ENCODE measurements around the gene FEM1B.

FEM1B gene

DNA sequence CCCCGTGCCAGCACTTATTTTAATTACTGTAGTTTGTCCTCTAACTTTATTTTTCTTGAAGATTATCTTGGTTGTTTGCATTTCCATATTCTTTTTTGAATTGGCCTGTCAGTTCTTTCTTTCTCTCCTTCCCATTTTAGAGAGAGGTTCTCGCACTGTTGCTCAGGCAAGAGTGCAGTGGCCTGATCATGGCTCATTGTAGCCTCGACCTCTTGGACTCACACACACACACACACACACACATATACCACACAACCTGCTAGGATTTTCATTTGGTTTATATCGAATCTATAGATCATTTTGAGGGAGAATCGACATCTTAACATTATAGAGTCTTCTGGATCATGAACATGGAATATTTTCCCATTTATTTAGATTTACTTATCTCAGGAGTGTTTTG, 8.7 kb downstream of the FEM1B start:
- no peak for DNase-seq

DNA sequence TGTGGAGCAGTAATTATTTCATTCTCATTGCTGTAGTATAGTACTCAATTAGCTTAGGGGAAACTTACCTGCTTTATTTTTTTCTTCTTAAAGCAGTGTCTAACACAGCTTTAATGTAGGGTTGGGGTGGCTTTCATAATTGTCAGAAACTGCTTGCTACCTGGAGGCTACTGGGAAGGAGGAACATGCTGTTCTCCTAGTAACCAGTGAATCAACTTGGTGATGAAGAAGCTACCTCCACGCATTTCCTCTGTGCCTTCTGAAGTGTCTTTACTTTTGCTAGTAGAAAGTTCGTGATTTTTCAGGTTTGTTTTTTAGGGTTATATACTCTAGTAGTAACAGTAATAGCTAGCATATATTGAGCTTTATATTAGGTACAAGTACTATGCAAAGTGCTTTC, 11.5 kb downstream of the FEM1B start:
- no peak for DNase-seq

DNA sequence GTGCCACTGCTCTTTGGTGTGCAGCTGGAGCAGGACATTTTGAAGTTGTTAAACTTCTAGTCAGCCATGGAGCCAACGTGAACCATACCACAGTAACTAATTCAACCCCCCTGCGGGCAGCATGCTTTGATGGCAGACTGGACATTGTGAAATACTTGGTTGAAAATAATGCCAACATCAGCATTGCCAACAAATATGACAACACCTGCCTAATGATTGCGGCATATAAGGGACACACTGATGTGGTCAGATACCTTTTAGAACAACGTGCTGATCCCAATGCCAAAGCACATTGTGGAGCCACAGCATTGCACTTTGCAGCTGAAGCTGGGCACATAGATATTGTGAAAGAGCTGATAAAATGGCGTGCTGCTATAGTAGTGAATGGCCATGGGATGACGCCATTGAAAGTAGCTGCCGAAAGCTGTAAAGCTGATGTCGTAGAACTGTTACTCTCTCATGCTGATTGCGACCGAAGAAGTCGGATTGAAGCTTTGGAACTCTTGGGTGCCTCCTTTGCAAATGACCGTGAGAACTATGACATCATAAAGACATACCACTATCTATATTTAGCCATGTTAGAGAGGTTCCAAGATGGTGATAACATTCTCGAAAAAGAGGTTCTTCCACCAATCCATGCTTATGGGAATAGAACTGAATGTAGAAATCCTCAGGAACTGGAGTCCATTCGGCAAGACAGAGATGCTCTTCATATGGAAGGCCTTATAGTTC, 12.2 kb downstream of the FEM1B start:
- no peak for DNase-seq

DNA sequence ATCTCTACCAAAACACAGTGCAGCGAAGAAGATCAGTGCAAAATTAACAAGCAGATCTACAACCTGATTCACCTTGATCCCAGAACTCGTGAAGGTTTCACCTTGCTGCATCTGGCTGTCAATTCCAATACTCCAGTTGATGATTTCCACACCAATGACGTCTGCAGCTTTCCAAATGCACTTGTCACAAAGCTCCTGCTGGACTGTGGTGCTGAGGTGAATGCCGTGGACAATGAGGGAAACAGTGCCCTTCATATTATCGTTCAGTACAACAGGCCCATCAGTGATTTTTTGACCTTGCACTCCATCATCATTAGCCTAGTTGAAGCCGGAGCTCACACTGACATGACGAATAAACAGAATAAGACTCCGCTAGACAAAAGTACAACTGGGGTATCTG, 13.2 kb downstream of the FEM1B start:
- no peak for DNase-seq

DNA sequence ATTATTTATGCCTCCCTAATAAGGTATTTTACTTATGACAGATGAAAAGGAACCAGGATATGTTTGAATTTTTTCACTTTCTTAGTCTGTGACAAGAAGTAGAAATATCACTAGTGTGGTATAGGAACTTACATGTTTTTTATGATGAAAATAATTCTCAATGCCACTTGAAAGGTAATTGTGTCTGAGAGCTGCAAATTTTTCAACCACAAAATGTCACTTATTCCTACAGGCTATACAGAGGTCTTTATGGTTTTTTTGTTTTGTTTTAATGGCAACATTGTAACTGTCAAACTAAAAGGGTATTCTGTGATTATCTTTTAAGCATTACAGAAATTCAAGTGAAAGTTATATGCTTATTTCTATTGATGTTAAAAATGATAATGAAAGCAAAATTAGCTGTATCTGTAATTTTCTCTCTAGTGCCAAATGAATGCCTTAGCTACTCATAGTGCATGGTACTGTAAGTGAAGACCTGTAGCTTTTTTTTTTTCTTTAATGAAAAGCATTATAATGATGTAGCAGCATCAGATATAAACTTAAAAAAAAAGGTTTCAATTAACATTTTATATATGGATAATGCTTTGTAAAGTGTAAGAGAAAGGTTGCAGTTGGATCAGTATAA, 14.7 kb downstream of the FEM1B start:
- no peak for DNase-seq

DNA sequence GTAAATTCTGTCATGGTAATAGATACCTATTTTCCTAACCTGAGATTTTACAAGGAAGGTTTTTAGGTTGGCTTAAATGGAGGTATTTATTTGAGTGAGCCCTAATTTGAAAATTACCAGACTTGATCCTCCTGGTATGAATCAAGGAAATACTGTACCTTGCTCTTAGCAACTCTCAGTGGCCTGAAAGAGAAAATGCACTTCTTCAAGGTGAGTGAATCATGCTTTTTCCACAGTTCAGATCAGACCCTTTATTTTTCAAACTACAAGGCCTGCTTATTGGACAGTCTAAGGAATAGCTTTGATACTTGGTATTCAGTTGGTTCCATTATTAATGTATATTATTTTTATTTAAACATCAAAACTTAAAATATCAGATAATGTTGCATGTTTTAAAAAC, 15.4 kb downstream of the FEM1B start:
- no peak for DNase-seq

DNA sequence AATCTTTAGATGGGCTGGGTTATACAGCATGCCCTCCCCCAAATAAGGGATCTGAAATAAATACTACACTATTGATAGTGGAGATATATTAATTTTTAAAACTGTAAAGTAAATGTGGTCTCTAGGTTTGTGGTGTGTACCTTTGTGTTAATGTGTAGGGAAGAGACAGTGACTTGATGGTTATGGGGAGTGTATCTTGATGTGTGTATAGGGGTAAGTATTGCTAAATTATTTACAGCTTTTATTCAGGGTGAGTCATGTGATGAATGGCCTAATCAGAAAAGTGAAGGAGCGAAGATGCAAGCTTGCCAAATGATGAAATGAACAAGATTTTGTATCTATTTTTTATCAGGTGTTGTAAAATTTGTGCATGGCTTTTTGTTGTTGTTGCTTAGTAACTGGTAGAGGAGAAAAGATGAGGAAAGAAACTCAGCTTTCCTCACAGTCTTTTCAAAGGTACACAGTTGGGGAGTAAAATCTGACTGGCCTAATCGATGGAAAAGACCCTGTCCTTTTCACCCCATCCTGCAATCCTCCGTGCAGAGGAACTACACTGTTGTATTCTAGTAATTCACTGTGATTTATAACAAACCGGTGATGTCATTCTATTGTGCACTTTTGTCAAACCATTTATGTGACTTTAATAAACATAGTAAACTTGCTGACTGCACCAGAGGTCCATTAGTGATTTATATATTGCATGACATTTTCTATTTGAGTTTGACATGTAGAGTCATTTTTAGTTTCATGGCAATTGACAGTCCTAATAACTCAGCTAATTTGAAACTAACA, 17.7 kb downstream of the FEM1B start:
- DNase-seq: no peak

DNA sequence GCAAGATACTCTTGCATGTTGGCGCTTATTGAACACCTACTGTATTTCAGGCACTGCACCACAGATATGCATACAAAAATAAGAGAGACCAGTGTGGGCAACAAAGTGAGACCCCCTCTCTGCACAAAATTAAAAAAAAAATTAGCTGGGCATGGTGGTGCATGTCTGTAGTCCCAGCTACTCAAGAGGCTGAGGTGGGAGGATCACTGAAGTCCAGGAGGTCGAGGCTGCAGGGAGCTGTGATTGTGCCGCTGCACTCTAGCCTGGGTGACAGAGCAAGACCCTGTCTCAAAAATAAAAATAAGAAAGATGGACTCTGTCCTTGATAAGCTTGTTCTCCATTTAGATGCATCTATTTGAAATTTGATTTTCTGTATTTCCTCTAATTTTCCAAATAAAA, 20.8 kb downstream of the FEM1B start:
- no peak for DNase-seq

DNA sequence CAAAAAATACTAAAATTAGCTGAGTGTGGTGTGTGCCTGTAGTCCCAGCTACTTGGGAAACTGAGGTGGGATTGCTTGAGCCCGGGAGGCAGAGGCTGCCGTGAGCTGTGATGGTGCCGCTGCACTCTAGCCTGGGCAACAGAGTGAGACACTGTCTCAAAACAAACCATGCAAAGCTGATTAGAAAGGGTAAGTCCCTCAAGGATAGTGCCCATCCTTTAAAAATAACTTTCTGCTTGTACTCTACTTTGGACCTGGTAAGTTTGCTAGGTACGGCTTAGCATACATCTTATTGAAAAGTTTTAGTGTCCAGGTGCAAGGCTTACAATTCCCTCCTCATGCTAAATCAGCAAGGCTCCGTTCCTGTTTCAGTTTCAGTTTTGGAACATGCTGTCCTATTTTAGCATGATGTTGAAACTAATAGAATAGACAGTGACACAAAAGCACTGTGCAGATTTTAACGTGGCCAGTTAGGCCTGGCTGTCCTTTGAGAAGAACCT, 21.4 kb downstream of the FEM1B start:
- peak in 1 of 2 donors; percentile 44 for DNase-seq

DNA sequence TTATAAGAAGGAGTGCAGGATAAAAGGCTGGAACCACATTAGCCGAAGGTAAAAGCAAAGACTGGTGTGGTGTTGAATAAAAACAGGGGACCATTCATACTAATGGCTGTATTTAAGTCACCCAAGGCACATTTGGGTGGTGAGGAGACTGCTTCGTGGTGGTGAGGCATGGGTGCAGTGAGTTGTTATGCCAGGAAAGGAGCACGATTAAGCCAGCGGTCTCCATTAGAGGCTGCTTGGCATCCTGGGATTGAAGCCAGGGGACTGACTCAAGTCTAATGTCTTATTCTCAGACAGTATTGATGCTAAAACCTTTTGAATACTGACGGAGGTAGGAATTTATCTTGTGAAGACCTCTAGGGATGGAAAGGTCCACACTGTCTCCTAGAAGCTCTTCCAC, 21.9 kb downstream of the FEM1B start:
- DNase-seq: no peak

DNA sequence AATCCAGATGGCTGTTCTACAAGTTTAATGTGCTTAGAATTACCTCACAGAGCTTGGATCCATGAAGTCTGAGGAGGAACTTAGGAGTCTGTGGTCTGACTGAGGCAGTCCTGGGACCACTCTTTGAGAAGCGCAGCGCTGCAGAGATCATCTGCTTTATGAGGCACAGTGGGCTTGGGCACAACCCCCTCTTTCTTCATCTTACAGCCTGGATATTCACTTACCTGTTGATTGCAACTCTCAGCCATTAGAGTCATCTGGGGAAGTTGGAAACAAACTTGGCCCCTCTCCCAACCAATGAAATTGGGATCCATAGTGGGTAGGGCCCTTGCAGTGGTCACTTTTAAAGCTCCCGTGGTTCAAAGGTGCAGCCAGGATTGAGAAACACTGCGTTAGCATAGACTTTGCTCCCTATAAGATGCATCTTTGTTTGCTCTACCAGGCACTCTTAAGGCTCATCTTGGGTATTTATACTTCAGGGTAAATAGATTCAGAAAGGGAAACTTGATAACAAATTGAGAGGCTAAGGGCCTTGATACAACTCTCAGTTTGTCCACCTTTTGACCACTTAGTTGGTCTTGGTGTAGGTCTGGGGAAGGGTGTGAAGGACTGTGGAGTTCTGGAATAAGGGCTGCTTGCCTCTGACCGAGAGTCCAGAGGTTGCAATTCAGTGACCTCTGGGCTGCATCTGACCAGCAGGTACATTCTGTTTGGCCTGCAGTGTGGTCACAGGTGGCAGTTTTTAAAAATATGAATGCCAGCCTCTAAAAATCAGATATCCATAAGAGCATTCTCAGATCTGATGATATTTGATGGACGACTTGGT, 22.8 kb downstream of the FEM1B start:
- DNase-seq: no peak

DNA sequence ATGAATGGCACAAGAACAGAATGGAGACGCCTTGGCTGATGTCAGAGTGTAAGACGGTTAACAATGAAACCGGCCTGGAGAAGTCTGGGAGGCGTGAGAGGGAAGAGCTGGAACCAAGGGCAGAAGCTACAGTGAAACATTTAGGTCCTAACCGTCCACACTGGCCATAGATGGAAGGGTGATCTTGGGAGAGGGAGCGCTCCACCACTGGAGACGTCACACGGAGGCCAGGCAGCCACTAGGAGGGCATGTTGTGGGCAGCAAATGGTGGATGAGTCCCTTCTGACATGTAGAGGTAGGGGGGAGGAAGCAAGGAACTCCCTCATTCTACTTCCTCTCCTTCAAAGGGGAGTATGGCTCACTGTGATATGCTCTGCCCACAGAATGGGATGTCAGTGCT, 23.8 kb downstream of the FEM1B start:
- DNase-seq: no peak

DNA sequence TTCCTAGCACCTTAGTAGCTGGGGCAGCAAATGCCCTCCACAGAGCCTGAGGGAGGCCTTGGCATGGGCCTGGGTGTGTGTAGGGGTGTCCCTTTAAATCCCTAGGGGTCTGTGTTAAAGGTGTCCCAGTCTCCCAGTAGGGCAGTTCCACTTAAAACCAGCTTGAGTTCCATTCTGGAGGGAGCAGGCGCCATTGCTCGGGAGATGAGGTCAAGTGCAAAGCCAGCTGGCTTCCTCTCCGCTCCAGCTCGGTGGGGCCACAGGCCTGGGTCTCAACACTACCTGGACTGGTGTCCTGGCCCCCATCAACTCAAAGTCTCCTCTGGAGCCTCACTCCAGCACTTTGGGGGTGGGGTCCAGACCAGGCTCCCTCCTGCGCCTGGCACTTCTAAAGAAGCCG, 25.2 kb downstream of the FEM1B start:
- DNase-seq: no peak

DNA sequence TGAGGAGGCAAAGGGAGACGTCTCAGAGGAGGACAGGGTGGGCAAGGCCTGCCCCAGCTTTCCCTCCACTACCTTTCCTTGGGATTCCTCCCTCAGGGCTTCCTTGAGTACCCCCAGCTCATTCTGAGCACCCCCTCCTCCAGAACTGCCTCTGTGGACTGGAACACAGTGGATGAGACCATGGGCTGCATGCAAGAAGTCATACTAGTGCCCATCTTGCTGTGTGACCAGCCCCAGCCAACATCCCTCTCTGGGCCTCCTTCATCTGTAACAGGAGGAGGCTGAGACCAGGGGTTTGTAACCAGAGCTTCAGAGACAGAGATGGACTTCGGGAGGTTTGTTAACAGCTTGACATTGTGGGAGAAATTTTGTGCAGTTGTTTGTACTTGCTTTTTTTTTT, 25.6 kb downstream of the FEM1B start:
- no peak for DNase-seq

DNA sequence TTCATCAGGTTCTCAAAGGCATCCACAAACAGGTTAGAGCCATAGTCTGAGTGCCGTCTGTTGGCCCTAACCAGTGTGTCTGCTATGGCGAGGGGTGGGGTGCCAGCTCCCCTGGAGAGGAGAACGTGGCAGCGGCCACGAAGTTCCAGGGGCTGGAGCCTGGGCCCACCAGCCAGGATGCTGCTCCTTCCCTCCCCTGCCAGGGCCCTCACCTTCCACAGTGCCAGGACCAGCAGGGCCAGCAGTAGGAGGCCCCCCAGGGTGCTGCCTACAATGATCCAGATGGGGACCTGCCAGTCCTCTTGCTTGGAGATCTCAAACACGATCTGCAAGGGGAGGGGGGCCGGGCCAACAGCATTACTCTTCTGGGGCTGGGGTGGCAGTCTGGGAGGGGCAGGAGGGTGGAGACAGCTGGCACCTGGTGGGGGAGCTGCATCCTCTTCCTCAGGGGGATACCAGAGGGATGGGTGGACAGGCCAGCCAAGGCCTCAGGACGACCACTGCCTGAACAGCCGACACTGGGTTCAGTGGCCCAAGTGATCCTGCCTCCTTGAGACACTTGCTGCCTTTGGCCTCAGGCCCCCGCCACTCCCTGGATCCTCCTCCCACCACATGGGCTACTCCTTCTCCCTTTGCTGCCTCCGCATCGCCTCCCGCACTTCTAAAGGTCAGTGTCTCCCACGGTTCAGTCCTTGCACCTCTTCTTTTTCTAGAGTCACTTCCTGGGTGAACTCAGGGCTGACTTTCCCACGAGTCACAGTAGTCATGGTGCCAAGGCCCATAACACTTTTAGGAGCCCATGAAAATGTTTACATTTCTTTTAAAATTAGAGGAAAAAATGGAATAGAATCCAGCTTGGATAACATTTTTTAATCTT, 26.3 kb downstream of the FEM1B start:
- no peak for DNase-seq

DNA sequence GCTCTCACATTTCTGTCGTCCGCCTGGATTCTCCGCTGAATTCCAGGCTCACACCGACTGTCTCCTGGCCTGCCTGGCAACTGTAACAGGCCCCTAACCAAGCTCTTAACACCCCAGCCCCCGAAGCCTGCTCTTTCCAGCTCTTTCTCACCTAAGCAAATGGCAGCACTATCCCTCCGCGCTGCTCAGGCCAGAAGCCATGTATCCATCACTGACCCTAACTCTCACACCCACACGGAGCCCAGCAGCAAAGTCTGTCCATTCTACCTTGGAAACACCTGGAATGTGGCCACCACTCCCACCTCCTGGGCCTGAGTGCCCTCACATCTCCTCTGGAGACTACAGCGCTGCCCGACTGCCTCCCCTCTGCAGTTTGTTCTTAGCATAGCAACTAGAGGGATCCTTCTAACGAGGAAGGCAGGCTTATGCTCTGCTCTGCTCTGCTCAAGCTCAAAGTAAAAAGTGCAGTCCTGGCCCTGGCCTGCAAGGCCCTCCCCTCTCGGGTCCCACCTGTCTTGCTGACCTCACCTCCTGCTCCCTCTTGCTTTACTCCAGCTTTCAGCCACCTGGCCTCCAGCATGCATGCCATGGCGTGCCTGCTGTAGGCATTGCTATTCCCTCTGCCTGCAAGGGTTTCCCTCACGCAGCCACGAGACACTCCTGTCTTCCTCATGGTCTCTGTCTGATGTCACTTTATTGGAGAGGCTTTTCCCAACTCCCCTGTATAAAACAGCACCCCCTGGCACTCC, 27.2 kb downstream of the FEM1B start:
- DNase-seq: no peak

DNA sequence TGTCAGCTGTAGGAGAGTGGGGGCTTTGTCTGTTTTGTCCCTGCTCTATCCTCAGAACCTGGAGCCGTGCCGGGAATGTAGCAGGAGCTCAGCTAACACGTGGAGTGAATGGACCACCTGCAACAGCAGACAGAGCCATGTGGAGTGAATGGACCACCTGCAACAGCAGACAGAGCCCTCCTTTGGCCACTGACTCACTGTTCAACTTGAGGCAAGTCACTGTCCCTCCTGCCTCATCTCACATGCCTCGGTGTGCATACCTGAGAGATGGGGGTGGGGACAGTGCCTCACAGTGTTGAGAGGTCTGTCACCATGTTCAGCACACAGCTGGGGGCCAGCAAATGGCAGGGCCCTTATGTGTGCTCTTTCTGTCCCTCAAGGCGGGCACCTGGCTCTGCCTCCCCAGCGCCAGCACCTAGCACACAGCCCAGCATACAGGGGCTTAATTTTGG, 27.9 kb downstream of the FEM1B start:
- DNase-seq: no peak

DNA sequence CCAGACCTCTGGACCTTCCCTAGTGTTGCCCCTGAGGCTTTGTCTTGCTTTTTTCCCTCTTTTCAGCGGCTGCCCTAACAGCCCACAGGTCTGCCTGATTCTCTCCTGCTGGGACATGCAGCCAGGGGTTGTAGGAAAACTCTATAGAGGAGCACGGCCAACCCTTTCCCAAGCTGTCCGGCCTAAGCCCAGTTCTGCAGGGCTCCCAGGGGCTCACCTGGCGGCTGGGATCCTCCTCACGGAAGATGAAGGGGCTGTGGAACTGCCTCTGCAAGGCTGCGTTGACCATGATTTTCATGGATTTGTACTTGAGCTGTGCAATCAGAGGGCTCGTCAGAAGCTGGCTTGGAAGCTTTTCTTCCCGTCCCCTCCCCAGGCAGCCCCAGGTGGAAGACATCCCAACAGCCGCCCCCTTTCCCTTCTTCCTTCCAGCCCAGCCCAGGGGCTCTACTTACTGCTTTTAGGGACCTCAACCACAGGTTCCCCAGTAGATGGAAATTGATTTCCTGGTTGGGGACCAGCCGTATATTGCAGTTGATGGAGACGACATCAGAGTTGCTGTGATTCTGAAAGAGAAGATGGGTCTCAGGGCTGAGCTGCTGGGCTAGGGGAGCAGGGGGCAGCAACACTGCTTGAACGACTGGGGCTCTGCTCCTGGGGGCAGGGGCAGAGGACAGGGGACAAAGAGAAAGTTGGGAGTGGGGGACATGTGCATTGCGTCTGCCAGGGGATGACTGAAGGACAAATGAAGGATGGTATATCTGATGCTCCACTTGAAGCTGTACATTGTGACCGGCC, 29.8 kb downstream of the FEM1B start:
- no peak for DNase-seq

DNA sequence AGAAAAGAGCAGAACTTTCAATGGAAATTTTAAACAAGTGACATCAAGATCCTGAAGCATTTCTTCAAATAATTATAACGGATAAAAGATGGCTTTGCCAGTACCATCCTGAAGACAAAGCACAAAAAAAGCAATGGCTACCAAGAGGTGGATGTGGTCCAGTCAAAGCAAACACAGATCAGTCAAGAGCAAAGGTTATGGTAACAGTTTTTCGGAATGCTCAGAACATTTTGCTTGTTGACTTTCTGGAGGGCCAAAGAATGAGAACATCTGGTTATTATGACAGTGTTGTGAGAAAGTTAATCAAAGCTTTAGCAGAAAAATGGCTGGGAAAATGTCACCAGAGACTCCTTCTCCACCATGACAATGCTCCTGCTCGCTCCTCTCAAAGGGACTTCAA, 31.5 kb downstream of the FEM1B start:
- no peak for DNase-seq

DNA sequence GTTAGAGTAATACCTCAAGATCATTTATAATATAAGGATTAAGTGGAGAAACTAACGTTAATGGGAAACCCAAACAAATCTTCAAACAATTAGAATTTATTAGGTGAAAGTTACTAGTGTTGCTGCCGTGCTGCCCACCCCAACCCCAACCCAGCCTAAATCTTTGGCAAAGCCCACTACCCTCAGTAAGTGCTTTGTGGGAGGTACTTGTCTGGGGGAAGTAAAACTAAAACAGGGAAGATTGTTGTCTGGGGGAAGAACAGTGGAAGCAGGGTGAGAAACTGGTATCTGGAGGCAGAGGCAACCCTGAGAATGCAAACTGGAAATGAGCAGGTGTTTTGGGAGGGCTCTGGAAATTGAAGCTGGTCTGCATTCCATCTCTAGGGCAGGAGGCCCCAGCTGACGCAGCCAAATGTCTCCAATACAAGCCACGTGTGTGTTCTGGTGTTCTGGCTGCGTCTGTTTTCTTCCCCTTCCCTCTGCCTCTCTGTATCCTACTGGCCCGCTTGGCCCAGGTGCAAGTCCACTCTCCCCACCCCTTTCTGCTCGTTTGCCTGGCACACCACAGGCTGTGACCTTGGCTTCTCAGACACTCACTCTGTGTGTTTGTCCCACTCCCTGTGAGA, 32.7 kb downstream of the FEM1B start:
- DNase-seq: no peak

All from bone marrow (tissue), 2 donors.